CD4-positive, alpha-beta T cell treated with Interleukin-6 at 100 ng/mL for 8 hours (primary cell): ENCODE measurements around the gene SFT2D2.

Experiments
- DNase-seq: peaks from one replicate; pipeline ENCODE4 v3.0.0-alpha.2; 2020; ENCODE audit warnings: mixed read lengths, low spot score

SFT2D2 gene

GRCh38 chr1:168223681-168224540, 1.9 kb upstream of the SFT2D2 start:
- DNase-seq, result no peak

DNA sequence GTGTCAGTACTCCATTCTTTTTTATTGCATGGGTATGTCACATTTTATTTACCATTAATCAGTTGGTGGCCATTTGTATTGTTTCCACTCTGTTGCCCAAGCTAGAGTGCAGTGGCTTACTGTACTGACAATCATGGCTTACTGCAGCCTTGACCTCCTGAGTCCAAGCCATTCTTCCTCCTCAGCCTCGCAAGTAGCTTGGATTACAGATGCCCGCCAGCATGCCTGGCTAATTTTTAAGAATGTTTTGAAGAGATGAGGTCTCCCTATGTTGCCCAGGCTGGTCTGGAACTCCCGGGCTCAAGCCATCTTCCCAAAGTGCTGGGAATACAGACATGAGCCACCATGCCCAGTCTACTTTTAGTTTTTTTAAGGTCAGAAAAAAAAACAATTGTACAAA, 813 bp upstream of the SFT2D2 start:
- no peak for DNase-seq

- no peak for DNase-seq
Measured at GRCh38 chr1:168227620-168228019, 1.8 kb downstream of the SFT2D2 start.

DNA sequence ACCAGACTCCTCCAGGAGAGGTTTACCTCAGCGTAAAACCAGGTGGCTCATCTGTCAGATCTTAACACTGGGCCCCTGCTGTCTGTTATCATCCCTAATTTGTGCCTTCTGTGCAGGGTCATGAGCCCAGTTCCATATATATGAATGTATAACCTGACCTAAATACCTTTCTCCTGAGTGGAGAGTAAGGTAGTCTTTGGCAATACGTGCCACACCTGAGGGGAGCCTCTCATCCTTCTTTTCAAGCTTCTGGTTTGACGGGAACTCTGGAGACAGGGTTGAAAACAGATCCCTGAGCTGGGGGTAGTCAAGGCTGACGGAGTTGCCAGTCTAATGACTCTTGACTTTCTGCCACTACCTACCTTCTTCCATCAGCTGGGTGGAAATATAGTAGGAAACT, 4.1 kb downstream of the SFT2D2 start:
- DNase-seq, result no peak

GRCh38 chr1:168230709-168231108, 4.9 kb downstream of the SFT2D2 start:
- DNase-seq, result no peak

- DNase-seq, result peak; percentile 33
Measured at GRCh38 chr1:168234846-168235547, 9.2 kb downstream of the SFT2D2 start.

- no peak for DNase-seq
Measured at GRCh38 chr1:168235548-168235885, 9.7 kb downstream of the SFT2D2 start.

GRCh38 chr1:168235937-168236336, 10.1 kb downstream of the SFT2D2 start:
- no peak for DNase-seq

DNA sequence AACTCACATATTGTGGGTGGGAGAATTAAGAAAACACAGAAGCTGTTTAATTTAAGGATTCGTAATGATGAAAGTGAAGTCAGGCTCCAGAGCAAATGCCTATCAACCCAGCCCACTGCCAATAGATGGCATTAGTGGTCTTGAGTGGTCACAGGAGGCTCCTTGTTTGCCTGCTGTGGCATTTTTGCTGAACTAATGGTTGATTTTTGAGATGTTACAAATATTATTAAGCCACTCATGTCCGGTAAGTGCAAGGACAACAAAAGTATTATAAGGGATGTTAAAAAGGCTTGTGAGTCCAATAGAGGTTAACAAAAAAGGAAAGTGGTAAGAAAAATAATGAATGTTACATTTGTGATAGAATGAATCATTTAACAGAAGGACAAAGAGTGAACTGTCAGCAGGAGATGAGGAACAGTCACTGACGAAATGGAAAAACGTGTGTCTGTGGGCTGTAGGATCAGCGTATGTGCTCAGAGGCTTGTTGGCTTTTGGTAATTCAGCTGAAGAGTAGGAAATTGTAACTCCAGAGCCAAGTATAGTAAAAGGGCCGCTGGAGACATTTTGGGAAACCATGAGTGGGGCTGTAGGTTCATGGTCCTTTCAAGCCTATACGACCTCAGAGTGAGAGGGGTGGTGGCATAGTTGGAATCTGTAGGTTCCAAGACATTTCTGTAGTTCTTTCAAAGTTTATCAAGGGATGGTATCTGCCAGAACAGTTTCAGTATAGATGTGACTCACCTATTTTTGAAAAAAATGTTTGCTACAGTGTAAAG, 11.2 kb downstream of the SFT2D2 start:
- DNase-seq, result no peak

- no peak for DNase-seq
Measured at GRCh38 chr1:168243198-168243597, 17.4 kb downstream of the SFT2D2 start.

- no peak for DNase-seq
Measured at GRCh38 chr1:168243636-168244212, 17.9 kb downstream of the SFT2D2 start.

DNA sequence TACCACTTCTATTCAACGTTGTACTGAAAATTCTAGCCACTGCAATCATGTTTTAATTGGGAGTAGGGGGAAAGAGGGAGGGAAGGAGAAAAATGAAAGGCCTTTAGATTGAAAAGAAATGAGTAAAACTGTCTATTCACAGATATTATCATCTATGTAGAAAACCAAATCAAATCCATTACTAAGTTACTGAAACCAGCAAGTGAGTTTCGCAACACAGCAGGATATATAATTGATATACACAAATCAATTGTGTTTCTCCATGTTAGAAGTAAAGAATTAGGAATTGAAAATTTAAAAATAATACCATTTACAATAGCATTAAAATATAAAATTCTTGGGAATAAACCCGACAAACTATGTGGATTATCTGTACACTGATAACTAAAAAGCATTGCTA, 19.2 kb downstream of the SFT2D2 start:
- DNase-seq, result no peak

DNA sequence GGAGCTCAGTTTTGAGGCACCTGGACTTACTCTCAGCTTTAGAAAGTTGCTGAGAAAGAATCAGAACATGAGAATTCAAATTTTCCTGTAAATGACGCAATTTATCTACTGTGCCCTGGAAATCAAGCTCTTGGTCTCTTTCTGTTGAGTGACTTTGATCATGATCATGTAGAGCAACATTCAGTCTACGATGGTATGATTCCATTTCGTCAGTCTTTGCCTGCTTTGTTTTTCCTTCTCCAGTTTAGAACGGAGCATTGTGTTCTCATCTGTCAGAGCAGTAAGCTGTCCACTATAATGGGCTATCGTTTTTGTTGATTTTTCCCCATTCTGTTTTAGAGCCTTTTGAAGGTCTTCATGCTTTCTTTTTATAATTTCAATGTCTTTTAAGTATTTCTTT, 20.7 kb downstream of the SFT2D2 start:
- DNase-seq, result no peak

GRCh38 chr1:168252204-168252733, 26.5 kb downstream of the SFT2D2 start:
- DNase-seq, result no peak

DNA sequence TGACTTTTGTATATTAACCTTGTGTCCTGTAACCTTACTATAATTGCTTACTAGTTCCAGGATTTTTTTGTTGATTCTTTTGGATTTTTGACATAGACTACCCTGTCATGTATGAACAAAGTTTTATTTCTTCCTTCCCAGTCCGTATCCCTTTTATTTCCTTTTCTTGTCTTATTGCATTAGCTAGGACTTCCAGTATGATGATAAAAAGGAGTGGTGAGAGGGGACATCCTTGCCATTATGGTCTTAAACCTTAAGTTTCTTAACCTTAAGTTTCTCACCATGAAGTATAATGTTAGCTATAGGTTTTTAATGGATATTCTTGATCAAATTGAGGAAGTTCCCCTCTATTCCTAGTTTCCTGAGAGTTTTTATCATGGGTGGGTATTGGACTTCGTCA, 30.4 kb downstream of the SFT2D2 start:
- DNase-seq, result no peak

DNA sequence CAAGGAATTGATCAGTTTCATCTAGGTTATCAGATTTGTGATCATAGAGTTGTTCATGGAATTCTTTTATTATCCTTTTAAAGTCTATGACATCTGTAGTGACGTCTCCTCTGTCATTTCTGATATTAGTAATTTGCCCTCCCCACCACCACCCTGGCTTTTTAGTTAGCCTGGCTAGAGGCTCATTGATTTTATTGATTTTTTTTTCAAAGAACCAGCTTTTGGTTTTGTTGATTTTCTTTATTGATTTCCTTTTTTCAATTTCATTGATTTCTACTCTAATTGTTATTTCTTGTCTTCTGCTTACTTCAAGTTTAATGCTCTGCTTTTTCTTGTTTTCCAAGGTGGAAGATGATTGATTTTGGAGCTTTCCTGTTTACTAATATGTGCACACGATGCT, 31.6 kb downstream of the SFT2D2 start:
- DNase-seq, result no peak

DNA sequence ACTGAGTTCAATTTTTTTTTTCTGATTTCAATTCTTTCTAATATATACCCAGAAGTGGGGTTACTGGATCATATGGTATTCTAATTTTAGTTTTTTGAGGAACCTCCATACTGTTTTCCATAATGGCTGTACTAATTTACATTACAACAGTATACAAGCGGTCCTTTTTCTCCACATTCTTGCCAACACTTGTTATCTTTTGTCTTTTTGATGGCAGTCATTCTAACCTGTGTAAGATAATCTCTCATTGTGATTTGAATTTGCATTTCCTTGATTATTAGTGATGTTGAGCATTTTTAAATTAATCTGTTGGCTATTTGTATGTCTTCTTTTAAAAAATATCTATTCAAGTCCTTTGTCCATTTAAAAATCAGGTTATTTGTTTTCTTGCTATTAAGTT, 33.8 kb downstream of the SFT2D2 start:
- DNase-seq, result no peak

- no peak for DNase-seq
Measured at GRCh38 chr1:168260393-168260792, 34.6 kb downstream of the SFT2D2 start.

- no peak for DNase-seq
Measured at GRCh38 chr1:168261390-168261789, 35.6 kb downstream of the SFT2D2 start.

DNA sequence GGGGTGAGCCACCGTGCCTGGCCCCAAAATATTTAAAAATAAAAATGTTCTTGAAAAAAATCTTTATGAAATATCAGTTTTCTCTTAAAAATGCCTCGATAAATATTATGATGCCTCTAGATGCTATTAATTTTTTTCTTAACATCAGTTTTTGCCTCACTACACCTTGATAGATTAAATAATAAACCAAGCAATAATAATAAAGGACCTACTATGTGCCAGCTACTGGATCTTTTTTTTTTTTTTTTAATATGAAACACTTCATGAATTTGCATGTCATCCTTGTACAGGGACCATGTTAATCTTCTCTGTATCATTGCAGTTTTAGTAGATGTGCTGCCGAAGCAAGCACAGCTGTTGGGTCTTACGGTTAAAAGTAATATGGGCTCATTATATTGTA, 37.3 kb downstream of the SFT2D2 start:
- no peak for DNase-seq

GRCh38 chr1:168264296-168264695, 38.5 kb downstream of the SFT2D2 start:
- no peak for DNase-seq

DNA sequence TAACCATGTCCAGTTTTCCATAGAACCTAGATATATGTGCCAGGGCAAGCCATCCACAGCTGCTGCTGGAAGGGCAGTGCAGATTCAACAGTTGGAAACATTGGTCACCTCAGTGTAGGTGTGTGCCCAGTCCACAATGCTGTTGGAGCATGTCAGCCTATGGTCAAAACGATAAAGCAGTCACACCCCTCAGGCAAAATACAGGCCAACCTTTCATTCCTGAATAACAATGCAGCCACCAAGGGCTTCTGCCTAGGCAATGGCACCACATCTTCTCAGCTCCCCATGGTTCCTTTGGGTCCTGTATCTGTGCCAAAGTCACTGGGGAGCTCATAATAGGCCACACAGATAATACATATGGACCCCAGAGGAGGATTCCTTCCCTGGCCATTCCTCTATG, 39.8 kb downstream of the SFT2D2 start:
- DNase-seq, result no peak
